HEK293 (cell line): ENCODE results near the gene ZNF653.

Experiments used
- CTCF ChIA-PET: fragments of 350-600 bp; formaldehyde crosslinking; extraction: SDS; loops from one replicate; lab custom pipeline; 2021; ENCODE audit warnings: antibody characterized with exemption; lab: Yijun Ruan, JAX
- POLR2A ChIA-PET: fragments of 300-600 bp; formaldehyde crosslinking; extraction: SDS; loops from one replicate; lab custom pipeline; 2020; ENCODE audit warnings: antibody characterized with exemption, inconsistent platforms; lab: Yijun Ruan, JAX
- H3K27ac ChIP-seq: fragments of 200-500 bp; sonication (Bioruptor generic); 2 replicates; pipeline ENCODE4 v1.5.1; 2014; ENCODE audit warnings: low read depth, low read length, control low read depth, inconsistent platforms; ENCODE audit errors: extremely low read depth
- H3K36me3 ChIP-seq, 2 experiments: fragments of 200-500 bp in 1 of 2; sonication (Bioruptor generic) in 1 of 2; 1 replicate in 1 of 2; 2 replicates in 1 of 2; pipeline ENCODE4 v1.5.1; 2014 to 2017; ENCODE audit warnings: inconsistent platforms in 2 of 2, low read length in 2 of 2; ENCODE audit not compliant: control insufficient read depth in 2 of 2, insufficient read depth in 1 of 2
- H3K4me1 ChIP-seq: fragments of 200-500 bp; sonication (Bioruptor generic); 2 replicates; pipeline ENCODE4 v1.5.1; 2014; ENCODE audit warnings: mild to moderate bottlenecking, low read length, inconsistent platforms; ENCODE audit not compliant: control insufficient read depth, insufficient read depth
- H3K4me3 ChIP-seq: 2 replicates; pipeline ENCODE4 v1.5.1; 2011; ENCODE audit warnings: low read depth, mild to moderate bottlenecking, control low read depth, low read length, moderate library complexity
- H3K9me3 ChIP-seq: fragments of 200-500 bp; sonication (Bioruptor generic); 2 replicates; pipeline ENCODE4 v1.5.1; 2014; ENCODE audit warnings: low read depth, low read length, inconsistent platforms; ENCODE audit not compliant: control insufficient read depth, insufficient read depth
- EGR2 ChIP-seq: fragments of 450-650 bp; formaldehyde crosslinking; IDR thresholded peaks from 2 replicates; pipeline ENCODE4 v1.5.1; 2016; ENCODE audit warnings: low read depth, missing biosample characterization, missing genetic modification characterization
- SCRT2 ChIP-seq: fragments of 450-650 bp; formaldehyde crosslinking; IDR thresholded peaks from 2 replicates; pipeline ENCODE4 v1.5.1; 2016; ENCODE audit warnings: missing biosample characterization, missing genetic modification characterization
- ZFHX2 ChIP-seq: fragments of 450-650 bp; formaldehyde crosslinking; conservative IDR thresholded peaks from 2 replicates; pipeline ENCODE4 v1.5.1; 2016; ENCODE audit warnings: missing biosample characterization, missing genetic modification characterization
- ZNF138 ChIP-seq: fragments of 450-650 bp; formaldehyde crosslinking; IDR thresholded peaks from 2 replicates; pipeline ENCODE4 v1.5.1; 2016; ENCODE audit warnings: missing biosample characterization, missing genetic modification characterization, borderline replicate concordance
- ZNF214 ChIP-seq: fragments of 450-650 bp; formaldehyde crosslinking; IDR thresholded peaks from 2 replicates; pipeline ENCODE4 v1.5.1; 2017; ENCODE audit warnings: missing biosample characterization, mild to moderate bottlenecking, missing genetic modification characterization, borderline replicate concordance
- ZNF311 ChIP-seq: fragments of 450-650 bp; formaldehyde crosslinking; IDR thresholded peaks from 2 replicates; pipeline ENCODE4 v1.5.1; 2017; ENCODE audit warnings: missing biosample characterization, missing genetic modification characterization, borderline replicate concordance
- ZNF426 ChIP-seq: fragments of 450-650 bp; formaldehyde crosslinking; IDR thresholded peaks from 2 replicates; pipeline ENCODE4 v1.5.1; 2017; ENCODE audit warnings: missing biosample characterization, missing genetic modification characterization, mild to moderate bottlenecking, inconsistent platforms, moderate library complexity
- ZNF548 ChIP-seq: fragments of 450-650 bp; formaldehyde crosslinking; IDR thresholded peaks from 2 replicates; pipeline ENCODE4 v1.5.1; 2016; ENCODE audit warnings: missing biosample characterization, missing genetic modification characterization
- ZNF558 ChIP-seq: fragments of 450-650 bp; formaldehyde crosslinking; IDR thresholded peaks from 2 replicates; pipeline ENCODE4 v1.5.1; 2016; ENCODE audit warnings: missing biosample characterization, missing genetic modification characterization
- ZNF658 ChIP-seq: fragments of 450-650 bp; formaldehyde crosslinking; IDR thresholded peaks from 2 replicates; pipeline ENCODE4; 2016; ENCODE audit warnings: missing biosample characterization, missing genetic modification characterization
- ZNF664 ChIP-seq: fragments of 450-650 bp; formaldehyde crosslinking; IDR thresholded peaks from 2 replicates; pipeline ENCODE4 v1.5.1; 2016; ENCODE audit warnings: missing biosample characterization, missing genetic modification characterization
- ZNF677 ChIP-seq: fragments of 450-650 bp; IDR thresholded peaks from 2 replicates; pipeline ENCODE4 v1.5.0; 2018; ENCODE audit warnings: missing biosample characterization, mild to moderate bottlenecking, missing genetic modification characterization, moderate library complexity
- TF ChIP-seq, protein P1 (sequence below): fragments of 450-650 bp; formaldehyde crosslinking; IDR thresholded peaks from 2 replicates; pipeline ENCODE4 v1.5.1; 2016; ENCODE audit warnings: missing biosample characterization, missing genetic modification characterization, borderline replicate concordance
- TF ChIP-seq, protein P2 (sequence below): fragments of 450-650 bp; formaldehyde crosslinking; IDR thresholded peaks from 2 replicates; pipeline ENCODE4 v1.5.1; 2017; ENCODE audit warnings: missing biosample characterization, missing genetic modification characterization
- TF ChIP-seq, protein P3 (sequence below): fragments of 450-650 bp; formaldehyde crosslinking; IDR thresholded peaks from 2 replicates; pipeline ENCODE4 v1.5.1; 2016; ENCODE audit warnings: missing biosample characterization, missing genetic modification characterization

Gene ZNF653

DNA sequence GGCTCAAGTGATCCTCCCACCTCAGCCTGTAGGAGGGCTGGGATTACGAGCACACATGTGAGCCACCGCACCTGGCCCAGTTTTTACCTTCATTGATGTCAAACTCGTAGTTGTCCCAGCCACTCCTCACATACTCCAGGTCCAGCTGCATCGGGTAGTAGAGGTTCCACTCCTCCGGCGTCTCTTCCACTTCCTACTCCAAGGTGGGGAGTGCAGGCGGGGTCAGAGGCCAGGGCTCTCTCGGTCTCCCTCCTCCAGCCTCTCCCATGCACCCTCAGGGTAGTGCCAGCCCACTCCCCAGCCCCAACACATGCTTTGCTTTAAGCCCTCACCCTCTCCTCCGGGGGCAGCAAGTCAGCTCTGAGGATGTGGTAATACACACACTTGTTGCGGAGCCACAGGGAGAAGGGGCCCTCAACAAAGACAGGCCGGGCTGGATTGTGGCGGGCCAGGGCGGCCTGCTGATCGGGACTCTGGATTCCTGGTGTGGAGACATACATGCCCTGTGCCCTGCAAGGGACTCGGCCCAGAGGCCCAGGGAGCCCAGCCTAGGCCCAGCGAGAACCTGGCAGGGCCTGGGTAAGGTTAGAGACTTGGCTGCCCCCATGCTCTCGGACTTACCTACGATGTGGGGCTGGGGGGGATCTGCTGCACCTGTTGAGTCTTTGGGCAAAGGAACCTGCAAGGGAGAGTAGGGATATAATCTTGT lies 1.9 kb upstream of the ZNF653 start:
- peaks cover 4 to 8% of the 10 kb centered on the region in 2 experiments; a peak in 2 of 3 replicates for H3K36me3 ChIP-seq
- ChIA-PET CTCF (interaction anchor here (0.5 kb wide), 1 partner anchor 10 kb away, joined by 3 read pairs; no protein-coding TSS in a partner anchor), POLR2A (interaction anchor here (1.6 kb wide), 1 partner anchor 21 kb away, joined by 10 read pairs; the partner anchor contains the start of gene ECSIT)
- peaks cover 6% of the 10 kb centered on the region for H3K4me1 ChIP-seq
- H3K4me3 ChIP-seq: no peak overlapping the region
- TF ChIP-seq EGR2 (tag by site-specific recombination) (peak; percentile 78), ZNF677 (tag by site-specific recombination) (no peak), ZNF311 (no peak), ZNF664 (no peak), SCRT2 (peak; percentile 93), ZNF558 (tag by site-specific recombination) (no peak), ZFHX2 (tag by site-specific recombination) (peak; percentile 56)
- TF ChIP-seq, protein P1, sequence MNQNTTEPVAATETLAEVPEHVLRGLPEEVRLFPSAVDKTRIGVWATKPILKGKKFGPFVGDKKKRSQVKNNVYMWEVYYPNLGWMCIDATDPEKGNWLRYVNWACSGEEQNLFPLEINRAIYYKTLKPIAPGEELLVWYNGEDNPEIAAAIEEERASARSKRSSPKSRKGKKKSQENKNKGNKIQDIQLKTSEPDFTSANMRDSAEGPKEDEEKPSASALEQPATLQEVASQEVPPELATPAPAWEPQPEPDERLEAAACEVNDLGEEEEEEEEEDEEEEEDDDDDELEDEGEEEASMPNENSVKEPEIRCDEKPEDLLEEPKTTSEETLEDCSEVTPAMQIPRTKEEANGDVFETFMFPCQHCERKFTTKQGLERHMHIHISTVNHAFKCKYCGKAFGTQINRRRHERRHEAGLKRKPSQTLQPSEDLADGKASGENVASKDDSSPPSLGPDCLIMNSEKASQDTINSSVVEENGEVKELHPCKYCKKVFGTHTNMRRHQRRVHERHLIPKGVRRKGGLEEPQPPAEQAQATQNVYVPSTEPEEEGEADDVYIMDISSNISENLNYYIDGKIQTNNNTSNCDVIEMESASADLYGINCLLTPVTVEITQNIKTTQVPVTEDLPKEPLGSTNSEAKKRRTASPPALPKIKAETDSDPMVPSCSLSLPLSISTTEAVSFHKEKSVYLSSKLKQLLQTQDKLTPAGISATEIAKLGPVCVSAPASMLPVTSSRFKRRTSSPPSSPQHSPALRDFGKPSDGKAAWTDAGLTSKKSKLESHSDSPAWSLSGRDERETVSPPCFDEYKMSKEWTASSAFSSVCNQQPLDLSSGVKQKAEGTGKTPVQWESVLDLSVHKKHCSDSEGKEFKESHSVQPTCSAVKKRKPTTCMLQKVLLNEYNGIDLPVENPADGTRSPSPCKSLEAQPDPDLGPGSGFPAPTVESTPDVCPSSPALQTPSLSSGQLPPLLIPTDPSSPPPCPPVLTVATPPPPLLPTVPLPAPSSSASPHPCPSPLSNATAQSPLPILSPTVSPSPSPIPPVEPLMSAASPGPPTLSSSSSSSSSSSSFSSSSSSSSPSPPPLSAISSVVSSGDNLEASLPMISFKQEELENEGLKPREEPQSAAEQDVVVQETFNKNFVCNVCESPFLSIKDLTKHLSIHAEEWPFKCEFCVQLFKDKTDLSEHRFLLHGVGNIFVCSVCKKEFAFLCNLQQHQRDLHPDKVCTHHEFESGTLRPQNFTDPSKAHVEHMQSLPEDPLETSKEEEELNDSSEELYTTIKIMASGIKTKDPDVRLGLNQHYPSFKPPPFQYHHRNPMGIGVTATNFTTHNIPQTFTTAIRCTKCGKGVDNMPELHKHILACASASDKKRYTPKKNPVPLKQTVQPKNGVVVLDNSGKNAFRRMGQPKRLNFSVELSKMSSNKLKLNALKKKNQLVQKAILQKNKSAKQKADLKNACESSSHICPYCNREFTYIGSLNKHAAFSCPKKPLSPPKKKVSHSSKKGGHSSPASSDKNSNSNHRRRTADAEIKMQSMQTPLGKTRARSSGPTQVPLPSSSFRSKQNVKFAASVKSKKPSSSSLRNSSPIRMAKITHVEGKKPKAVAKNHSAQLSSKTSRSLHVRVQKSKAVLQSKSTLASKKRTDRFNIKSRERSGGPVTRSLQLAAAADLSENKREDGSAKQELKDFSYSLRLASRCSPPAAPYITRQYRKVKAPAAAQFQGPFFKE (tag by site-specific recombination): no peak
- H3K9me3 ChIP-seq: no peaks in the 10 kb centered on the region
- H3K27ac ChIP-seq: no peak overlapping the region

DNA sequence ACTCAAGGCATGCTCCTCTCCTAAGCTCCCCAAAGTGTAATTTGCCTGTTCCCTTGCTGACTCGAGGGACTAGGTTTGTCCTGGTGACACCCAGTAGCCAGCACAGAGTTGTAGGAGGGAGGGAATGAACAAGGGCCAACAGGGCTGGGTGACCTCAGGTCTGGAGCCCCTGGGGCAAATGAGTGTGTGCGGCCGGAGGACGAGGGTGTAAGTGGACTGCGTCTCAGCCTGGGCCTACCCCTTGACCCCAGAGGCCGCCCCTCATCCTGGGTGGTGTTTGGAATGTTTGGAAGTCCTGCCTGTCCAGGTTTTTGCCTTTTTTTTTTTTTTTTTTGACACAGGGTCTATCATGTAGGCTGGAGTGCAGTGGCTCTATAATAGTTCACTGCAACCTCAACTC lies 1.3 kb upstream of the ZNF653 start:
- peaks cover 1 to 4% of the 10 kb centered on the region in 2 experiments; a peak in 2 of 3 replicates for H3K36me3 ChIP-seq
- TF ChIP-seq ZNF214 (tag by site-specific recombination): no peak
- no peak for TF ChIP-seq ZNF658 (tag by site-specific recombination)
- no peak for TF ChIP-seq ZNF138 (tag by site-specific recombination)
- TF ChIP-seq ZNF426 (tag by site-specific recombination): no peak
- TF ChIP-seq ZNF548 (tag by site-specific recombination): no peak
- TF ChIP-seq, protein P2, sequence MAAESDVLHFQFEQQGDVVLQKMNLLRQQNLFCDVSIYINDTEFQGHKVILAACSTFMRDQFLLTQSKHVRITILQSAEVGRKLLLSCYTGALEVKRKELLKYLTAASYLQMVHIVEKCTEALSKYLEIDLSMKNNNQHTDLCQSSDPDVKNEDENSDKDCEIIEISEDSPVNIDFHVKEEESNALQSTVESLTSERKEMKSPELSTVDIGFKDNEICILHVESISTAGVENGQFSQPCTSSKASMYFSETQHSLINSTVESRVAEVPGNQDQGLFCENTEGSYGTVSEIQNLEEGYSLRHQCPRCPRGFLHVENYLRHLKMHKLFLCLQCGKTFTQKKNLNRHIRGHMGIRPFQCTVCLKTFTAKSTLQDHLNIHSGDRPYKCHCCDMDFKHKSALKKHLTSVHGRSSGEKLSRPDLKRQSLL: peak; percentile 77; the same call in 1 of the 2 replicates
- TF ChIP-seq, protein P3, sequence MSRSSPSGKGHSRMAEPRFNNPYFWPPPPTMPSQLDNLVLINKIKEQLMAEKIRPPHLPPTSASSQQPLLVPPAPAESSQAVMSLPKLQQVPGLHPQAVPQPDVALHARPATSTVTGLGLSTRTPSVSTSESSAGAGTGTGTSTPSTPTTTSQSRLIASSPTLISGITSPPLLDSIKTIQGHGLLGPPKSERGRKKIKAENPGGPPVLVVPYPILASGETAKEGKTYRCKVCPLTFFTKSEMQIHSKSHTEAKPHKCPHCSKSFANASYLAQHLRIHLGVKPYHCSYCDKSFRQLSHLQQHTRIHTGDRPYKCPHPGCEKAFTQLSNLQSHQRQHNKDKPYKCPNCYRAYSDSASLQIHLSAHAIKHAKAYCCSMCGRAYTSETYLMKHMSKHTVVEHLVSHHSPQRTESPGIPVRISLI (tag by site-specific recombination): no peak
- TF ChIP-seq, all 188 proteins: peak for 1
- Histone ChIP-seq H3K9me3 (no peaks in the 10 kb centered on the region), H3K4me1 (peaks cover 6% of the 10 kb centered on the region), H3K27ac (no peak overlapping the region), H3K4me3 (no peak overlapping the region)
- ChIA-PET POLR2A (interaction anchor here (1.7 kb wide), 1 partner anchor 22 kb away, joined by 5 read pairs; the partner anchor contains the start of gene ECSIT), CTCF (no interaction called here)
